GM12873 (cell line): ENCODE data around the gene MYO15A.

Source experiments
- CTCF ChIP-seq: IDR thresholded peaks from 2 replicates; pipeline ENCODE4 v1.5.1; 2012; ENCODE audit warnings: low read depth, mild to moderate bottlenecking, moderate library complexity, low read length, control low read depth; ENCODE audit not compliant: insufficient read depth; ENCODE audit errors: missing control alignments

MYO15A gene

GRCh38 chr17:18121144-18121910 lies 12.8 kb downstream of the MYO15A start:
- no peak for TF ChIP-seq CTCF

- TF ChIP-seq CTCF = no peak
These were observed 14.6 kb downstream of the MYO15A start for GRCh38 chr17:18122990-18123753.

GRCh38 chr17:18124345-18125126 lies 16.0 kb downstream of the MYO15A start:
- TF ChIP-seq CTCF = no peak

- TF ChIP-seq CTCF = no peak
These were observed 20.5 kb downstream of the MYO15A start for GRCh38 chr17:18129041-18129502.

GRCh38 chr17:18132711-18133110 lies 24.2 kb downstream of the MYO15A start:
- no peak for TF ChIP-seq CTCF

- no peak for TF ChIP-seq CTCF
These were observed 27.8 kb downstream of the MYO15A start for GRCh38 chr17:18136357-18136756.

- no peak for TF ChIP-seq CTCF
These were observed 29.7 kb downstream of the MYO15A start for GRCh38 chr17:18138065-18138749.
